Choroid plexus epithelial cell (primary cell): ENCODE results near the gene BCL11B.

Source experiments
- DNase-seq: peaks from one replicate; pipeline ENCODE4 v3.0.0-alpha.2; 2010; ENCODE audit warnings: low read depth
- H3K4me3 ChIP-seq: 2 replicates; pipeline ENCODE4 v1.5.1; 2011; ENCODE audit warnings: low read depth, mild to moderate bottlenecking, control low read depth, low read length, moderate library complexity
- CTCF ChIP-seq: conservative IDR thresholded peaks from 2 replicates; pipeline ENCODE4 v1.5.1; 2011; ENCODE audit warnings: low read depth, mild to moderate bottlenecking, control low read depth, inconsistent platforms, low read length, moderate library complexity

Gene BCL11B

GRCh38 chr14:99273766-99274345 is 1.9 kb upstream of the BCL11B start:
- DNase-seq = no peak
- no peak for TF ChIP-seq CTCF
- peak overlapping the region; percentile 35 for H3K4me3 ChIP-seq

- DNase-seq = no peak
- TF ChIP-seq CTCF = no peak
- H3K4me3 ChIP-seq = no peak overlapping the region
Observed at GRCh38 chr14:99272899-99273765, 1.1 kb upstream of the BCL11B start.

- TF ChIP-seq CTCF = no peak
- no peak overlapping the region for H3K4me3 ChIP-seq
- DNase-seq = no peak
Observed at GRCh38 chr14:99272632-99272898, 568 bp upstream of the BCL11B start.

GRCh38 chr14:99271221-99271941 is 616 bp downstream of the BCL11B start:
- no peak for DNase-seq
- H3K4me3 ChIP-seq = peak overlapping the region; percentile 41
- no peak for TF ChIP-seq CTCF

- no peak for TF ChIP-seq CTCF
- peak overlapping the region; percentile 36 for H3K4me3 ChIP-seq
- DNase-seq = no peak
Observed at GRCh38 chr14:99270458-99271220, 1.4 kb downstream of the BCL11B start.

- H3K4me3 ChIP-seq = no peak overlapping the region
- TF ChIP-seq CTCF = no peak
- no peak for DNase-seq
Observed at GRCh38 chr14:99268810-99269707, 2.9 kb downstream of the BCL11B start.
